Lower leg skin (tissue), 3 donors: ENCODE data around the gene PPP1R1B.

Experiments used
- CTCF ChIP-seq, 3 donors: fragments of 450-650 bp; IDR thresholded peaks; one replicate each; pipeline ENCODE4 v1.5.1; 2016; ENCODE audit warnings: antibody characterized with exemption in 3 of 3, mild to moderate bottlenecking in 3 of 3, moderate library complexity in 2 of 3
- POLR2A ChIP-seq, 2 donors: fragments of 450-650 bp; IDR thresholded peaks; one replicate each; pipeline ENCODE4 v1.6.1; 2016 to 2017; ENCODE audit warnings: antibody characterized with exemption in 2 of 2, mild to moderate bottlenecking in 1 of 2, moderate library complexity in 1 of 2

GRCh38 chr17:39591958-39592954 is 34.5 kb upstream of the PPP1R1B start:
- no peak for TF ChIP-seq CTCF (IDR thresholded peaks at IDR 0.05)
- no peak for TF ChIP-seq POLR2A (IDR thresholded peaks at IDR 0.05)
